ENCODE results near the gene ATP8B3. TPM values are rescaled to one million over a fixed set of nuclear protein-coding genes. Genes with fewer than 3 reads are reported as not detected.

ATP8B3 gene
- total and polyA plus RNA-seq, 9 of the 15 experiments (the other 6 are each of a cell fraction or from before 2014, with no cell fraction given): 1.2 to 12.3 (median 3.8) TPM

DNA sequence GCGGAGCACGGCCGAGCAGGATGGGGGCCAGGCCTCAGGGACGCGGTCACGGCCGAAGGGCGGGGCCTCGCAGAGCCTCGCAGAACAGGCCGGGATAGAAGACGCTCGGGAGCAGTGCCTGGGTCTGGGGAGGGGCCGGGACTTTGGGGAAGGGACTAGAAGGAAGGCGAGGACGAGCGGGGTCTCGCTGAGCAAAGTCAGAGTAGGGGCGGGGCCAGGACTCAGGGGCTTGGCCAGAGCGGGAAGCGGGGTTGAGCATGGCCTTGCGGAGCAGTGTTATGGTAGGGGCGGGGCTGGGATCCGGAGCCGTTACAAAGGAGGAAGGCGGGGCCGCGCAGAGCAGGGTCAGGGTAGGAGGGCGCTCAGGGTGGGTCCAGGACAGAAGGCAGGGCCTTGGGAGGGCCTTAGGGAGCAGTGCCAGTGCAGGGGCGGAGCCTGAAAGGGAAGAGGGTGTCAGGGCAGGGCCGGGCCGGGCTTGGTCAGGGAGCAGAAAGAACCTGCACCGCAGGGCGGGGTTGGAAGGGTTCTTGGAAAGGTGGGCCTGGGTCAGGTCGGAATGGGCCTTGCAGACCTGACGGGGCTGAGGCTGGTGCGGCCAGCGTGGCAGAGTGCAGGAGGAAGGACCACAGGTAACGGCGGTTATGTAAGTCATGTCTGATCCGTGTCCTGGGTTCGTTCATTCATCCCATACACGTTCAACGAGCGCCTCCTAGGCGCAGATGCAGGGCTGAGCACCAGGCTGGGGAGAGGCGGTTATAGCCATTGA lies 533 bp upstream of the ATP8B3 start (continued):
- TF ChIP-seq PCBP2 (IDR thresholded peaks at IDR 0.05; ENCODE audit: low read depth, low read length, poor library complexity, severe bottlenecking) (no peak), DNMT1 (IDR thresholded peaks at IDR 0.05) (no peak), SOX6 (IDR thresholded peaks at IDR 0.05) (no peak), MAZ (CRISPR knock-in tag; conservative IDR thresholded peaks at IDR 0.05 in 1 of 2, IDR thresholded peaks at IDR 0.05 in 1 of 2) (peak; percentile 62 to 91), ZNF143 (CRISPR knock-in tag; IDR thresholded peaks at IDR 0.05) (0 out of 2 replicates have a peak, but pooled peaks have one; percentile 17), NCOA2 (IDR thresholded peaks at IDR 0.05; ENCODE audit: partially characterized antibody in 2 of 2) (no peak), NR1H2 (CRISPR knock-in tag; IDR thresholded peaks at IDR 0.05) (no peak), NCOA4 (IDR thresholded peaks at IDR 0.05; ENCODE audit: partially characterized antibody) (no peak), TCFL5 (CRISPR knock-in tag; conservative IDR thresholded peaks at IDR 0.05) (no peak), HNRNPH1 (optimal IDR thresholded peaks at IDR 0.05; ENCODE audit: low read depth, low read length) (no peak), FOXA1 (IDR thresholded peaks at IDR 0.05; ENCODE audit: borderline replicate concordance) (no peak), MAFF (IDR thresholded peaks at IDR 0.05; ENCODE audit: low read length) (no peak)
- TF ChIP-seq, protein P1, sequence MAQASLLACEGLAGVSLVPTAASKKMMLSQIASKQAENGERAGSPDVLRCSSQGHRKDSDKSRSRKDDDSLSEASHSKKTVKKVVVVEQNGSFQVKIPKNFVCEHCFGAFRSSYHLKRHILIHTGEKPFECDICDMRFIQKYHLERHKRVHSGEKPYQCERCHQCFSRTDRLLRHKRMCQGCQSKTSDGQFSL (CRISPR knock-in tag; IDR thresholded peaks at IDR 0.05): peak; percentile 43; the same call in 1 of the 2 replicates
- TF ChIP-seq, protein P1 (tag; IDR thresholded peaks at IDR 0.05): no peak
- TF ChIP-seq, protein P2, sequence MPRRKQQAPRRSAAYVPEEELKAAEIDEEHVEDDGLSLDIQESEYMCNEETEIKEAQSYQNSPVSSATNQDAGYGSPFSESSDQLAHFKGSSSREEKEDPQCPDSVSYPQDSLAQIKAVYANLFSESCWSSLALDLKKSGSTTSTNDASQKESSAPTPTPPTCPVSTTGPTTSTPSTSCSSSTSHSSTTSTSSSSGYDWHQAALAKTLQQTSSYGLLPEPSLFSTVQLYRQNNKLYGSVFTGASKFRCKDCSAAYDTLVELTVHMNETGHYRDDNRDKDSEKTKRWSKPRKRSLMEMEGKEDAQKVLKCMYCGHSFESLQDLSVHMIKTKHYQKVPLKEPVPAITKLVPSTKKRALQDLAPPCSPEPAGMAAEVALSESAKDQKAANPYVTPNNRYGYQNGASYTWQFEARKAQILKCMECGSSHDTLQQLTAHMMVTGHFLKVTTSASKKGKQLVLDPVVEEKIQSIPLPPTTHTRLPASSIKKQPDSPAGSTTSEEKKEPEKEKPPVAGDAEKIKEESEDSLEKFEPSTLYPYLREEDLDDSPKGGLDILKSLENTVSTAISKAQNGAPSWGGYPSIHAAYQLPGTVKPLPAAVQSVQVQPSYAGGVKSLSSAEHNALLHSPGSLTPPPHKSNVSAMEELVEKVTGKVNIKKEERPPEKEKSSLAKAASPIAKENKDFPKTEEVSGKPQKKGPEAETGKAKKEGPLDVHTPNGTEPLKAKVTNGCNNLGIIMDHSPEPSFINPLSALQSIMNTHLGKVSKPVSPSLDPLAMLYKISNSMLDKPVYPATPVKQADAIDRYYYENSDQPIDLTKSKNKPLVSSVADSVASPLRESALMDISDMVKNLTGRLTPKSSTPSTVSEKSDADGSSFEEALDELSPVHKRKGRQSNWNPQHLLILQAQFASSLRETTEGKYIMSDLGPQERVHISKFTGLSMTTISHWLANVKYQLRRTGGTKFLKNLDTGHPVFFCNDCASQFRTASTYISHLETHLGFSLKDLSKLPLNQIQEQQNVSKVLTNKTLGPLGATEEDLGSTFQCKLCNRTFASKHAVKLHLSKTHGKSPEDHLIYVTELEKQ (CRISPR knock-in tag; IDR thresholded peaks at IDR 0.05): no peak
- TF ChIP-seq, protein P3, sequence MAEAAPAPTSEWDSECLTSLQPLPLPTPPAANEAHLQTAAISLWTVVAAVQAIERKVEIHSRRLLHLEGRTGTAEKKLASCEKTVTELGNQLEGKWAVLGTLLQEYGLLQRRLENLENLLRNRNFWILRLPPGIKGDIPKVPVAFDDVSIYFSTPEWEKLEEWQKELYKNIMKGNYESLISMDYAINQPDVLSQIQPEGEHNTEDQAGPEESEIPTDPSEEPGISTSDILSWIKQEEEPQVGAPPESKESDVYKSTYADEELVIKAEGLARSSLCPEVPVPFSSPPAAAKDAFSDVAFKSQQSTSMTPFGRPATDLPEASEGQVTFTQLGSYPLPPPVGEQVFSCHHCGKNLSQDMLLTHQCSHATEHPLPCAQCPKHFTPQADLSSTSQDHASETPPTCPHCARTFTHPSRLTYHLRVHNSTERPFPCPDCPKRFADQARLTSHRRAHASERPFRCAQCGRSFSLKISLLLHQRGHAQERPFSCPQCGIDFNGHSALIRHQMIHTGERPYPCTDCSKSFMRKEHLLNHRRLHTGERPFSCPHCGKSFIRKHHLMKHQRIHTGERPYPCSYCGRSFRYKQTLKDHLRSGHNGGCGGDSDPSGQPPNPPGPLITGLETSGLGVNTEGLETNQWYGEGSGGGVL (CRISPR knock-in tag; IDR thresholded peaks at IDR 0.05): no peak
- TF ChIP-seq, protein P4, sequence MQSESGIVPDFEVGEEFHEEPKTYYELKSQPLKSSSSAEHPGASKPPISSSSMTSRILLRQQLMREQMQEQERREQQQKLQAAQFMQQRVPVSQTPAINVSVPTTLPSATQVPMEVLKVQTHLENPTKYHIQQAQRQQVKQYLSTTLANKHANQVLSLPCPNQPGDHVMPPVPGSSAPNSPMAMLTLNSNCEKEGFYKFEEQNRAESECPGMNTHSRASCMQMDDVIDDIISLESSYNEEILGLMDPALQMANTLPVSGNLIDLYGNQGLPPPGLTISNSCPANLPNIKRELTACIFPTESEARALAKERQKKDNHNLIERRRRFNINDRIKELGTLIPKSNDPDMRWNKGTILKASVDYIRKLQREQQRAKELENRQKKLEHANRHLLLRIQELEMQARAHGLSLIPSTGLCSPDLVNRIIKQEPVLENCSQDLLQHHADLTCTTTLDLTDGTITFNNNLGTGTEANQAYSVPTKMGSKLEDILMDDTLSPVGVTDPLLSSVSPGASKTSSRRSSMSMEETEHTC (IDR thresholded peaks at IDR 0.05): no peak
- TF ChIP-seq, protein P5, sequence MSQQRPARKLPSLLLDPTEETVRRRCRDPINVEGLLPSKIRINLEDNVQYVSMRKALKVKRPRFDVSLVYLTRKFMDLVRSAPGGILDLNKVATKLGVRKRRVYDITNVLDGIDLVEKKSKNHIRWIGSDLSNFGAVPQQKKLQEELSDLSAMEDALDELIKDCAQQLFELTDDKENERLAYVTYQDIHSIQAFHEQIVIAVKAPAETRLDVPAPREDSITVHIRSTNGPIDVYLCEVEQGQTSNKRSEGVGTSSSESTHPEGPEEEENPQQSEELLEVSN (IDR thresholded peaks at IDR 0.05; ENCODE audit: borderline replicate concordance in 1 of 2, extremely low read depth in 1 of 2, insufficient read depth in 1 of 2, insufficient read length in 1 of 2, low read depth in 1 of 2, low read length in 1 of 2, poor library complexity in 1 of 2, severe bottlenecking in 1 of 2): peak; percentile 36 to 82
